ENCODE measurements around the gene WASF1.
"Not testable (repeated sequence)": the region's sequence is repeated elsewhere in the genome, so short reads cannot be mapped to it uniquely, and the experiment has no call there.

Gene WASF1

GRCh38 chr6:110085285-110085684 is 94.2 kb downstream of the WASF1 start:
- DNase-seq, result no peak

GRCh38 chr6:110083875-110084585 is 95.4 kb downstream of the WASF1 start:
- peak; percentile 1 for DNase-seq

GRCh38 chr6:110075406-110075805 is 104.1 kb downstream of the WASF1 start:
- no peak for DNase-seq

GRCh38 chr6:110073474-110073873 is 106.0 kb downstream of the WASF1 start:
- not testable (repeated sequence) for DNase-seq

- no peak for DNase-seq
Observed at GRCh38 chr6:110068592-110068967, 110.9 kb downstream of the WASF1 start.

- DNase-seq, result no peak
Observed at GRCh38 chr6:110067837-110068591, 111.5 kb downstream of the WASF1 start.

- DNase-seq, result no peak
Observed at GRCh38 chr6:110064744-110065524, 114.5 kb downstream of the WASF1 start.

- no peak for DNase-seq
Observed at GRCh38 chr6:110063594-110064263, 115.7 kb downstream of the WASF1 start.

GRCh38 chr6:110055387-110055735 is 124.1 kb downstream of the WASF1 start:
- DNase-seq, result no peak

- no peak for DNase-seq
Observed at GRCh38 chr6:110054664-110055386, 124.6 kb downstream of the WASF1 start.

GRCh38 chr6:110053395-110054240 is 125.9 kb downstream of the WASF1 start:
- peak; percentile 56 for DNase-seq

GRCh38 chr6:110050440-110050813 is 129.0 kb downstream of the WASF1 start:
- no peak for DNase-seq

All from fibroblast of skin of back (primary cell).